ENCODE measurements around the gene CYP2C19. TPM values are rescaled to one million over a fixed set of nuclear protein-coding genes. Genes with fewer than 3 reads are reported as not detected.

CYP2C19 gene
- total and polyA plus RNA-seq, 2 donors (not counting 1 experiment from before 2014, with no cell fraction given), result not detected

DNA sequence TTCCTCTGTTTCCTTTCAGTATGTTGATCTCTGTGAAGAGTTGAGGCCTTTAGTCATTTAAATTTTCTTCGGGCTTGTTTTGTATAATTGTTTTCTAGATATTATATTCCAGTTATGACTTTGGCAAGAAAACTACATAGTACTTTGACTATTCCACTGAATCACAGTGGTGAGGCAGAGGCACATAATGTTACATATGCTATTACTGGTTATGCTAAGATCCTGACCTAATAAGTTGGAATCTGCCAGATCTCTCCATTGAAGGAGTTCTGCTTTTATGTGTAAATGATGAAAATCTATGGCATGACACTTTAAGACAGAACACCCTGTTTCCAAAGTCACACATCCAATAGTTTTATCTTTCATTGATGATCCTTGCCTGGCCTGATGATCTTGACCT lies 83.7 kb downstream of the CYP2C19 start:
- CTCF ChIA-PET, result no interaction called here
- no peak overlapping the region for H3K4me3 ChIP-seq (ENCODE audit: control extremely low read depth in 1 of 5, extremely low read depth in 1 of 5, insufficient read depth in 1 of 5, low read depth in 2 of 5, low read length in 4 of 5)
- POLR2A ChIA-PET, result no interaction called here
- no peak overlapping the region for H3K4me3 Mint-ChIP-seq
- no peak overlapping the region for H3K27ac Mint-ChIP-seq
- DNase-seq (no peak), ATAC-seq (ENCODE audit: low read depth) (no peak)
- no peak for TF ChIP-seq EZH2 (IDR thresholded peaks at IDR 0.05; ENCODE audit: borderline replicate concordance, insufficient read depth, low read depth, low read length, poor library complexity, severe bottlenecking)
- TF ChIP-seq, protein P1, sequence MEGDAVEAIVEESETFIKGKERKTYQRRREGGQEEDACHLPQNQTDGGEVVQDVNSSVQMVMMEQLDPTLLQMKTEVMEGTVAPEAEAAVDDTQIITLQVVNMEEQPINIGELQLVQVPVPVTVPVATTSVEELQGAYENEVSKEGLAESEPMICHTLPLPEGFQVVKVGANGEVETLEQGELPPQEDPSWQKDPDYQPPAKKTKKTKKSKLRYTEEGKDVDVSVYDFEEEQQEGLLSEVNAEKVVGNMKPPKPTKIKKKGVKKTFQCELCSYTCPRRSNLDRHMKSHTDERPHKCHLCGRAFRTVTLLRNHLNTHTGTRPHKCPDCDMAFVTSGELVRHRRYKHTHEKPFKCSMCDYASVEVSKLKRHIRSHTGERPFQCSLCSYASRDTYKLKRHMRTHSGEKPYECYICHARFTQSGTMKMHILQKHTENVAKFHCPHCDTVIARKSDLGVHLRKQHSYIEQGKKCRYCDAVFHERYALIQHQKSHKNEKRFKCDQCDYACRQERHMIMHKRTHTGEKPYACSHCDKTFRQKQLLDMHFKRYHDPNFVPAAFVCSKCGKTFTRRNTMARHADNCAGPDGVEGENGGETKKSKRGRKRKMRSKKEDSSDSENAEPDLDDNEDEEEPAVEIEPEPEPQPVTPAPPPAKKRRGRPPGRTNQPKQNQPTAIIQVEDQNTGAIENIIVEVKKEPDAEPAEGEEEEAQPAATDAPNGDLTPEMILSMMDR (IDR thresholded peaks at IDR 0.05), result no peak
- H3K4me2 ChIP-seq (replicated peaks; ENCODE audit: low read depth, low read length, poor library complexity, severe bottlenecking), result no peak overlapping the region
- no peaks in the 10 kb centered on the region for H3K36me3 ChIP-seq (replicated peaks in 1 of 2; ENCODE audit: control extremely low read depth in 1 of 2, control insufficient read depth in 1 of 2, extremely low read depth in 1 of 2, insufficient read depth in 2 of 2, low read length in 1 of 2)
- no peak overlapping the region for H3K27ac ChIP-seq (ENCODE audit: low read length in 2 of 2)
- intact Hi-C loops (cut with micrococcal nuclease), result no loop called here
- H3K9me3 Mint-ChIP-seq (ENCODE audit: insufficient read depth), result no peaks in the 10 kb centered on the region
- no CpG with 5 or more reads among the region's 1 CpG for WGBS (ENCODE audit: insufficient coverage)
- H3K4me1 ChIP-seq (ENCODE audit: control insufficient read depth in 2 of 2, insufficient read depth in 2 of 2, low read length in 2 of 2), result no peaks in the 10 kb centered on the region
- no peak overlapping the region for H2AFZ ChIP-seq (ENCODE audit: insufficient read depth, low read depth, low read length, poor library complexity, severe bottlenecking)
- H3K27me3 ChIP-seq (replicated peaks in 1 of 4; ENCODE audit: control extremely low read depth in 1 of 4, control insufficient read depth in 3 of 4, insufficient read depth in 4 of 4, low read length in 3 of 4), result peaks cover 0 to 2% (median 0%) of the 10 kb centered on the region in 4 experiments
- H3K9me3 ChIP-seq (ENCODE audit: control extremely low read depth in 1 of 3, control insufficient read depth in 2 of 3, insufficient read depth in 1 of 3, low read length in 2 of 3), result peaks cover 0 to 3% (median 0%) of the 10 kb centered on the region in 3 donors
- no peak overlapping the region for H3K9ac ChIP-seq (ENCODE audit: low read length)
- H4K20me1 ChIP-seq (ENCODE audit: control insufficient read depth, insufficient read depth, low read length, poor library complexity, severe bottlenecking), result no peaks in the 10 kb centered on the region
- no peaks in the 10 kb centered on the region for H3K79me2 ChIP-seq (ENCODE audit: control insufficient read depth, insufficient read depth, low read length)
- no peaks in the 10 kb centered on the region for H3K4me1 Mint-ChIP-seq
- no peaks in the 10 kb centered on the region for H3K27me3 Mint-ChIP-seq

DNA sequence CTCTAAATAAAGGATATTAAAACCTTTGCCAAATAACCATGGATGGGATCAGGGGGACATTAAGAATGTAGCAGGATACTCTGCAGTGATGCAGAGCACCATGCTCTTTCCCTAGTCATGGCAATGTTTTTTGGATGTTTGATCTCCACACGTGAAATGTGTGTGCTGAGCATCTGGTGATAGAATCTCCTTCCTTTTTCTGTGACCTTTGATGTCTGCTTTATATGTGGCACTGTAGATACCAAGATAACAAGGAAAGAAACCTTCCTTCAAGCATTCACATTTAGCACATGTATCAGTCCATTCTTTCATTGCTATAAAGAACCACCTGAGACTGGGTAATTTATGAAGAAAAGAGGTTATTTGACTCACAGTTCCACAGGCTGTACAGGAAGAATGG lies 88.3 kb downstream of the CYP2C19 start:
- no peak overlapping the region for H3K4me3 ChIP-seq (ENCODE audit: control extremely low read depth in 1 of 5, extremely low read depth in 1 of 5, insufficient read depth in 1 of 5, low read depth in 2 of 5, low read length in 4 of 5)
- WGBS (ENCODE audit: insufficient coverage), result no CpG with 5 or more reads among the region's 1 CpG
- Mint-ChIP-seq H3K27ac (no peak overlapping the region), H3K4me1 (no peaks in the 10 kb centered on the region), H3K27me3 (peaks cover 3% of the 10 kb centered on the region), H3K4me3 (no peak overlapping the region), H3K9me3 (ENCODE audit: insufficient read depth) (no peaks in the 10 kb centered on the region)
- H3K4me1 ChIP-seq (ENCODE audit: control insufficient read depth in 2 of 2, insufficient read depth in 2 of 2, low read length in 2 of 2), result no peaks in the 10 kb centered on the region
- H3K27me3 ChIP-seq (replicated peaks in 1 of 4; ENCODE audit: control extremely low read depth in 1 of 4, control insufficient read depth in 3 of 4, insufficient read depth in 4 of 4, low read length in 3 of 4), result no peaks in the 10 kb centered on the region
- no peaks in the 10 kb centered on the region for H4K20me1 ChIP-seq (ENCODE audit: control insufficient read depth, insufficient read depth, low read length, poor library complexity, severe bottlenecking)
- TF ChIP-seq EZH2 (IDR thresholded peaks at IDR 0.05; ENCODE audit: borderline replicate concordance, insufficient read depth, low read depth, low read length, poor library complexity, severe bottlenecking), result no peak
- TF ChIP-seq, protein P1 (IDR thresholded peaks at IDR 0.05), result no peak
- no peaks in the 10 kb centered on the region for H3K9me3 ChIP-seq (ENCODE audit: control extremely low read depth in 1 of 3, control insufficient read depth in 2 of 3, insufficient read depth in 1 of 3, low read length in 2 of 3)
- DNase-seq, result no peak
- CTCF ChIA-PET, result no interaction called here
- no peak overlapping the region for H3K4me2 ChIP-seq (replicated peaks; ENCODE audit: low read depth, low read length, poor library complexity, severe bottlenecking)
- no peak overlapping the region for H3K27ac ChIP-seq (ENCODE audit: low read length in 2 of 2)
- no peak overlapping the region for H2AFZ ChIP-seq (ENCODE audit: insufficient read depth, low read depth, low read length, poor library complexity, severe bottlenecking)
- H3K9ac ChIP-seq (ENCODE audit: low read length), result no peak overlapping the region
- intact Hi-C loops (cut with micrococcal nuclease), result no loop called here
- POLR2A ChIA-PET, result no interaction called here
- no peaks in the 10 kb centered on the region for H3K79me2 ChIP-seq (ENCODE audit: control insufficient read depth, insufficient read depth, low read length)
- ATAC-seq (ENCODE audit: low read depth), result no peak
- no peaks in the 10 kb centered on the region for H3K36me3 ChIP-seq (replicated peaks in 1 of 2; ENCODE audit: control extremely low read depth in 1 of 2, control insufficient read depth in 1 of 2, extremely low read depth in 1 of 2, insufficient read depth in 2 of 2, low read length in 1 of 2)
